ENCODE data around the gene IL4R.

DNA sequence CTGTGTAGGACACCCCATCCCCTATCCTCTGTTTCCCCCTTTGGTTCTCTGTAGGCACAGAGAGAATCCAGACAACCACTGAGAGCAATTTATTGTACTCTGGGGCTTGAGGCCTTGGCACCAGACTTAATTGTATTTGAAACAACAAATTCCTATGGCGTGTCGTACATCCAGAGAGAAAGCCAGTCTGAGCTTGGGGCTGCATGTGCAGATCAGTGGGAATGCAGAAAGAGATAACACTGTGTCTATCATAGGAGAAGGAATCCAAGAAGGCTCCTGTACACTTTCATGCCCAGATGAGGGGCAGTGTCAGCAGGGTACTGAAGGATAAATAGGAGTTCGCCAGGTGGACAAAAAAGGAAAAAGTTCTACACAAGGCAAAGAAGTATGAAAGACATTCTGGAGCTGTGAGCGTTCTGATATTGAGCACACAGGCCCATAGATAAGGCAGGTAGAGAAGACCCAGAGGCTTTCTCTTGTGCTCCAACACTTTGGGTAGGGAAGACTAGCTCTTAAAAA lies 22.0 kb upstream of the IL4R start:
- TF ChIP-seq CTCF (IDR thresholded peaks at IDR 0.05) (no peak), POLR2A (IDR thresholded peaks at IDR 0.05) (no peak)

All from Peyer's patch (tissue), 4 donors.